Skeletal muscle tissue (tissue), 4 donors: Measurements from ENCODE around the gene SCEL. TPM values are rescaled to one million over a fixed set of nuclear protein-coding genes. Genes with fewer than 3 reads are reported as not detected.

ENCODE experiments used
- H3K27ac ChIP-seq: one replicate; pipeline ENCODE4 v1.7.0; 2013; ENCODE audit warnings: mild to moderate bottlenecking, low read depth, low read length, inconsistent platforms
- H3K27me3 ChIP-seq, 3 donors: one replicate each; pipeline ENCODE4 v1.7.0; 2013; ENCODE audit warnings: low read length in 3 of 3; ENCODE audit not compliant: control insufficient read depth in 3 of 3, insufficient read depth in 3 of 3
- H3K36me3 ChIP-seq, 3 donors: one replicate each; pipeline ENCODE4 v1.7.0; 2013; ENCODE audit warnings: low read length in 3 of 3; ENCODE audit not compliant: control insufficient read depth in 3 of 3, insufficient read depth in 3 of 3
- H3K4me1 ChIP-seq, 3 donors: one replicate each; pipeline ENCODE4 v1.7.0; 2013; ENCODE audit warnings: low read length in 3 of 3, mild to moderate bottlenecking in 3 of 3; ENCODE audit not compliant: control insufficient read depth in 3 of 3, insufficient read depth in 3 of 3
- H3K4me3 ChIP-seq, 3 donors: one replicate each; pipeline ENCODE4 v1.7.0; 2013; ENCODE audit warnings: low read length in 3 of 3
- H3K9ac ChIP-seq, 3 donors: one replicate each; pipeline ENCODE4 v1.7.0; 2013; ENCODE audit warnings: low read length in 3 of 3, mild to moderate bottlenecking in 3 of 3, moderate library complexity in 2 of 3, low read depth in 1 of 3
- H3K9me3 ChIP-seq, 3 donors: one replicate each; pipeline ENCODE4 v1.7.0; 2013; ENCODE audit warnings: low read length in 3 of 3; ENCODE audit not compliant: control insufficient read depth in 3 of 3
- total RNA-seq: library from RNA; depleted of rRNA; stranded (reverse); fragments of >200 nt; gene quantifications from one replicate; pipeline ENCODE4 v1.2.3, GENCODE V29; 2014
- donor health status: Osteomylitis.

The SCEL gene
- total RNA-seq, 1 donor from 2014 or later = not detected

GRCh38 chr13:77584106-77584505 is 48.6 kb downstream of the SCEL start:
- no peak overlapping the region for H3K27ac ChIP-seq
- H3K27me3 ChIP-seq = no peaks in the 10 kb centered on the region
- H3K4me3 ChIP-seq = no peak overlapping the region
- H3K4me1 ChIP-seq = peaks cover 0 to 3% (median 2%) of the 10 kb centered on the region in 3 donors
- no peak overlapping the region for H3K9ac ChIP-seq
- H3K9me3 ChIP-seq = no peaks in the 10 kb centered on the region
- H3K36me3 ChIP-seq = no peaks in the 10 kb centered on the region

DNA sequence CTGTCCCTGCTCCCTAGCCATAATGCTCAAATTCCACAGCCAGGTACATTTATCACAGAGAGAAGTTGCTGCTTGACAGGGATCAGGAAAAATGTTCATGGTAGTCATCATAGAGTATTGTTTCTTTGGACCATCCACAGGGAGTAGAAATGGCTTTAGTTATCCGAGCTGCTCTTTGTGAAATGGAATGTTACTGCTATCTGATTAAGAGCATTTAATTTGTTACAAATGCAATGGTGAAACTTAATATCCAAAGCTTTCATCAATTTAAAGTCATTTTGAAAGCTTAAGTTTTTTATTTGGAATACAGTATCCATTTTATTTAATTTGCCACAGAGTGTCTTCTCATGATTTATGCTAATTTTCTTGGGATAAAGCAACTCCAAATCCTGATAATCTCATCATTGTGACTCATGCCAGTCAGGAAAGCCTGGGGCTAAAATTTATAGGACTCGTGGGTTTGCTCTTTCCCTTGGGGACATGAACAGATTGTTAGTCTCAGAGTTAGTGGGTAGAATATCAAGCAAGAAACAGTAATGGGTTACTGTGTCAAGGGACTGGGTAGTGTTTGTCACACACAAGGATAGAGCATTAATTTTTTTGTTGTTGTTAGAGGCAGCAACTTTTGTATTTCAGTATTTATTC is 59.8 kb downstream of the SCEL start:
- no peaks in the 10 kb centered on the region for H3K36me3 ChIP-seq
- no peak overlapping the region for H3K9ac ChIP-seq
- no peaks in the 10 kb centered on the region for H3K9me3 ChIP-seq
- H3K27ac ChIP-seq = no peak overlapping the region
- H3K4me1 ChIP-seq = peaks cover 0 to 4% (median 0%) of the 10 kb centered on the region in 3 donors
- no peak overlapping the region for H3K4me3 ChIP-seq
- H3K27me3 ChIP-seq = peaks cover 0 to 4% (median 0%) of the 10 kb centered on the region in 3 donors

DNA sequence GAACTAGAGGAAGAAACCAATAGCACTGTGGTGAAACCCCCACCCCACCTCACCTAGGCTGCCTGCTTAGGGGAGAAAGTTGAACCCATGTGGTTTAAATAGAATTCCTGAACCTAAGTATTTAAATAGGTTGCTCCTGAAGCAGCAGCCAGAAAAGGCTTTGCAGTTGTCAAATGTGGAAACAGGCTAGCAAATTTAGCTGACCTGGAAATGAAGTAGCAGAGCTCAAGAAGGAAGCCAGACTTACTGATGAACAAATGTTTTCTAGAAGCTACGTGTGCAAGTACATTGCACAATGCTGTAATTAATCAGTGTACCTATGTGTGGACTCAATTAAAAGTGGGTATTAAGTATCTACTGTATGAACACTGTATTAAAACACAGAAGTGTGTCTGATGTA is 61.3 kb downstream of the SCEL start:
- H3K27me3 ChIP-seq = peaks cover 0 to 4% (median 0%) of the 10 kb centered on the region in 3 donors
- peaks cover 0 to 4% (median 0%) of the 10 kb centered on the region in 3 donors for H3K4me1 ChIP-seq

GRCh38 chr13:77599351-77599750 is 63.8 kb downstream of the SCEL start:
- Histone ChIP-seq H3K27ac (no peak overlapping the region), H3K4me3 (no peak overlapping the region), H3K9me3 (no peaks in the 10 kb centered on the region), H3K9ac (no peak overlapping the region), H3K36me3 (no peaks in the 10 kb centered on the region), H3K4me1 (peaks cover 0 to 4% (median 0%) of the 10 kb centered on the region in 3 donors), H3K27me3 (no peaks in the 10 kb centered on the region)

More for the DNA sequence above, 61.3 kb downstream of the SCEL start:
- Histone ChIP-seq H3K9me3 (no peaks in the 10 kb centered on the region), H3K27ac (no peak overlapping the region), H3K4me3 (no peak overlapping the region), H3K36me3 (no peaks in the 10 kb centered on the region), H3K9ac (no peak overlapping the region)

DNA sequence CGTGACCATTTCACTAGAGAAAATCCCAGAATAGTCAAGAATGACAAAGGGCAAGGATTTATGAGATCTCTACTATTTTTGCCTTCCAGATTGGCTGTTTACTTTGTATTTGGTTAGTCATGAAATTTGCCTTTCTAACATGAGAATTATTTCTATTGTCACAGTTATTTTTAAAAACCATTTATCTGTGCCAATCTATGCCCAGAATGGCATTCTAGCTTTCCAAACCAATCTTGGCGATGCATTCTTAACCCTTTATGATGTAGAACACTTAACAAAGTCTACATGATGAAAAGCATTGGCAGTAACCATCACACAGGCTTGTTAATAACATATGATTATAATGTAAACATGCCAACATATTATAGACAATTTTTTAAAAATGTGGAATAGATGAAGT is 65.2 kb downstream of the SCEL start:
- H3K9me3 ChIP-seq = no peaks in the 10 kb centered on the region
- no peaks in the 10 kb centered on the region for H3K36me3 ChIP-seq
- H3K4me1 ChIP-seq = peaks cover 0 to 4% (median 0%) of the 10 kb centered on the region in 3 donors
- no peak overlapping the region for H3K4me3 ChIP-seq
- H3K27me3 ChIP-seq = no peaks in the 10 kb centered on the region
- H3K9ac ChIP-seq = no peak overlapping the region
- no peak overlapping the region for H3K27ac ChIP-seq

GRCh38 chr13:77611068-77611467 is 75.6 kb downstream of the SCEL start:
- no peak overlapping the region for H3K4me3 ChIP-seq
- no peaks in the 10 kb centered on the region for H3K4me1 ChIP-seq
- no peaks in the 10 kb centered on the region for H3K36me3 ChIP-seq
- H3K9me3 ChIP-seq = peaks cover 0 to 2% (median 0%) of the 10 kb centered on the region in 3 donors
- no peak overlapping the region for H3K27ac ChIP-seq
- H3K9ac ChIP-seq = no peak overlapping the region
- H3K27me3 ChIP-seq = no peaks in the 10 kb centered on the region

- H3K27ac ChIP-seq = no peak overlapping the region
- H3K9me3 ChIP-seq = no peaks in the 10 kb centered on the region
- no peak overlapping the region for H3K4me3 ChIP-seq
- H3K36me3 ChIP-seq = no peaks in the 10 kb centered on the region
- H3K4me1 ChIP-seq = no peaks in the 10 kb centered on the region
- H3K27me3 ChIP-seq = no peaks in the 10 kb centered on the region
- no peak overlapping the region for H3K9ac ChIP-seq
Observed at GRCh38 chr13:77616027-77616426, 80.5 kb downstream of the SCEL start.

DNA sequence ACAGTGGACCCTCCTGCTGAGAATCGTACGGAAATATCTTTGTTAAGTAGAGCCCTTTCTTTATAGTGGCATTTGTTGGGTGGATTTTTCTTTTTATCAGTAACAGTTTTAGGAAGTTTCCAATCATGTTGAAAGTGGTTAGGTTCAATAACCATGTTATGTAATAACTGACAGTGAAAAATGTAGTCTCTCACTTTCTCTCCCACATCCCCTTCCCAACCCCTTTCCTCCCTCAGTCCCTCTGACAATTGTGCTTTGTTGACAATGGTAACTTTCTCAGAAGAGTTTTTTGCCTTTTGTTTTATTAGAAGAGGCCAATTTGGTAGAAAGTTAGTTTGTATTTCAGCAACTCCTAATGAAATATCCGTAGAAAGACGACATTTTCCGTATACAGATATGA is 84.1 kb downstream of the SCEL start:
- no peaks in the 10 kb centered on the region for H3K27me3 ChIP-seq
- no peaks in the 10 kb centered on the region for H3K9me3 ChIP-seq
- no peaks in the 10 kb centered on the region for H3K4me1 ChIP-seq
- H3K36me3 ChIP-seq = no peaks in the 10 kb centered on the region
- no peak overlapping the region for H3K9ac ChIP-seq
- no peak overlapping the region for H3K27ac ChIP-seq
- no peak overlapping the region for H3K4me3 ChIP-seq

DNA sequence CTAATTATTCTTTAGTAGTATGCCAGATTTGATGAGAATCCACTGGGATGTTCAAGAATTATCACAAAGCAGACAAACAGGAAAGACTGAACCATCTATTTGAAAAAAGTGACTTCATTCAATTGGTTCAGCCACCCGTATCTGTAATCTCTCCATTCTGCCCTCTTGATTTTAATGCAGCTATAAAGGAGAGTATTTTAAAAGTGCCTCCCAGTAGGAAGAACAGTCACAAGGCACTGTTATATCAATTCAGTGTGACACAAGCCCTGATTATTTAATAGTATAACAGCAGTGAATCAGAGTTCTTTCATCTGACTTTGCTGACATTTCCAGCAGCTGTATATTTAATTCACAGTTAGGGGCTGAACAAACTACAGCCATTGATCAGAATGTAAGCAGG is 84.6 kb downstream of the SCEL start:
- no peaks in the 10 kb centered on the region for H3K4me1 ChIP-seq
- no peak overlapping the region for H3K4me3 ChIP-seq
- H3K9me3 ChIP-seq = no peaks in the 10 kb centered on the region
- no peak overlapping the region for H3K27ac ChIP-seq
- H3K36me3 ChIP-seq = no peaks in the 10 kb centered on the region
- no peaks in the 10 kb centered on the region for H3K27me3 ChIP-seq
- H3K9ac ChIP-seq = no peak overlapping the region

DNA sequence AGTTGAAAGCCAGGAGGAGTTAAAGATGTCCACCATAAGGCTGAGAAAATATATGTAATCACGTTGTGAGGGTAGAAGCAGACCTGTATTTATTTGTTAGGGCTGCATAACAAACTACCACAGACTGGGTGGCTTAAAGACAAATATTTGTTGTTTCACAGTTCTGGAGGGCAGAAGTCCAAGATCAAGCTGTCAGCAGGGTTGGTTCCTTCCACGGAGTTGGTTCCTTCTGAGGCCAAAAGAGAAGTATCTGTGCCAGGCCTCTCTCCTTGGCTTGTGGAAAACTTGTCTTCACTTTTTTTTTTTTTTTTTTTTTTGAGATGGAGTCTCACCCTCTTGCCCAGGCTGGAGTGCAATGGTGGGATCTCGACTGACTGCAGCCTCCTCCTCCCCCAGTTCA is 88.3 kb downstream of the SCEL start:
- Histone ChIP-seq H3K4me3 (no peak overlapping the region), H3K9ac (no peak overlapping the region)

More for the DNA sequence above, 88.3 kb downstream of the SCEL start:
- no peaks in the 10 kb centered on the region for H3K36me3 ChIP-seq
- no peak overlapping the region for H3K27ac ChIP-seq
- H3K27me3 ChIP-seq = no peaks in the 10 kb centered on the region
- no peaks in the 10 kb centered on the region for H3K9me3 ChIP-seq
- H3K4me1 ChIP-seq = no peaks in the 10 kb centered on the region
